DMS153 treated with DMSO at 0.1 percent for 48 hours (cell line): Measurements from ENCODE around the gene PRRG4.
"Not testable (repeated sequence)": the region's sequence is repeated elsewhere in the genome, so short reads cannot be mapped to it uniquely, and the experiment has no call there.

ENCODE experiments used
- DNase-seq: peaks from one replicate; lab custom pipeline; 2025; ENCODE audit not compliant: unreplicated experiment; lab: John Stamatoyannopoulos, UW

PRRG4 gene

DNA sequence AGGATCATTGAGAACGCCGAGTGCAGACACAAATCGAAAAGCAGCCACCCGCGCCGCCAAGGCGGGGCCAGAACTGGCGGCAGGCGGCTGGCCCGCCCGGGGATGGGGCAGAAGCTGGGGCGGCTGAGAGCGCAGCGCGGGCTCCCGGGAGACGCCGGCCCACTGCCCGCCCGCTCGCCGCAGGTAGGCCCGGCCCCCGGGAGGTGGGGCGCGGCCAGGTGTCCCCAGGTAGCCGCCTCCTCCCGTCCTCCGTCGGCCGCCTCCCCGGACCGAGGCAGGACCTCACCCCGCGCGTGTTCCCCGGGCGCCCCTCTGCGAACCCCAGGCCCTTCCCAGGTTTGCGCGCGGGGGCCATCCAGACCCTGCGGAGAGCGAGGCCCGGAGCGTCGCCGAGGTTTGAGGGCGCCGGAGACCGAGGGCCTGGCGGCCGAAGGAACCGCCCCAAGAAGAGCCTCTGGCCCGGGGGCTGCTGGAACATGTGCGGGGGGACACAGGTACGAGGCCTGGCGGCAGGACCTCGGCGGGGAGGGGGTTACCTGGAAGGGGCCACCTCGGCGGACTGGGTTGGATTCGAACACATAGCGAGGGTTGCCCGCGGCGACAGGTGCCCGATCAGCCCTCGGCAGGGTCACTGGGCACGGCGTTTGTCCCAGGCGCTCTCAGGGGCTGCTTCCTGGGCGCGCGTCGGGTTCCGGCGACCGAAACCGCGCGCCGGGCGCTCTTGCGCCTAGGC lies at the start of gene PRRG4:
PRRG4 (plus strand) TSS at position 248 of the 733 bp plus-strand sequence. CDS start 603 bp downstream, outside the sequence.
- DNase-seq, result peak; percentile 39

DNA sequence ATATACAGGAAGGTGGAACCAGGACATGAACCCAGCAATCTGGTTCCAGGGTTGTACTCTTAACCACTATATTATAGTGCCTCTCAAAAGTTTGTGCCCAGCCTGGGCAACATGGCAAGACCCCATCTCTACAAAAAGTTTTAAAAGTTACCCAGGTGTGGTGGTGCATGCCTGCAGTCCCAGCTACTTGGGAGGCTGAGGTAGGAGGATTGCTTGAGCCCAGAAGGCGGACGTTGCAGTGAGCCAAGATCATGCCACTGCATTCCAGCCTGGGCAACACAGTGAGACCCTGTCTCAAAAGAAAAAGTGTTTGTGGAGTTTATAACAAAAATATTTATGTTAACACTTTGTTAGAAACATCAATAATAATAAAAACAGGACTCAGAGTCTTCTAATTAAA lies 48.9 kb upstream of the PRRG4 start:
- DNase-seq, result not testable (repeated sequence)

- no peak for DNase-seq
Measured at GRCh38 chr11:32781721-32782120, 48.0 kb upstream of the PRRG4 start.

DNA sequence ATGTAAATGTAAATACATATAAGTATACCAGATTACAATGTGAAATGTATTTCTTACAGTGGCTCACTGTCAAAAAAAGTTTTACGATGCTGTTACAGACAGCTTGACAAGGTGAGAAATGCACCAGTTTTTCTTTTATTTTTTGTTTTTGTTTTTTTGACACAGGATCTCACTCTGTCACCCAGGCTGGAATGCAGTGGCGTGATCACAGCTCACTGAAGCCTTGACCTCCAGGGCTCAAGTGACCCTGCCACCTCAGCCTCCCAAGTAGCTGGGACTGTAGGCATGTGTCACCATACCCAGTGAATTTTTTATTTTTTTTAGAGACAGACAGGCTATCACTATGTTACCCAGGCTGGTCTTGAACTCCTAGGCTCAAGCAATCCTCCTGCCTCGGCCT lies 44.5 kb upstream of the PRRG4 start:
- no peak for DNase-seq

DNA sequence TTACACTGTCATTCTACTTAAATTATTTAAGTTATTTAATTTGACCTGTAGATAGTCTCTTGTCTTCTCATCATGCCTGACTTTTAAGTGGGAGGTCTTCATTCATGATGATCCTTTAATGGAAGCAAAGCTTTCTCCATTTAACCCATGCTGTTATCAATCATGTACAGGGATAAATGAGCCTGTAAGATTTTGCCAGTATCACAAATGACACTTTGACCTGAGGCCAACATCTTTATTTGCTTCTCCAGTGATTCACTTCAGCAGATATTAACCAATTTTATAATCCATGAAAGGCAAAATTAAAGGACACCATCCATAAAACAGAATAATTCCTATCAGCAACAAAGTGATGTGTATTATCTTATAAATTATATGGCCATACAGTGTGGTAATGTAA lies 42.9 kb upstream of the PRRG4 start:
- no peak for DNase-seq

DNA sequence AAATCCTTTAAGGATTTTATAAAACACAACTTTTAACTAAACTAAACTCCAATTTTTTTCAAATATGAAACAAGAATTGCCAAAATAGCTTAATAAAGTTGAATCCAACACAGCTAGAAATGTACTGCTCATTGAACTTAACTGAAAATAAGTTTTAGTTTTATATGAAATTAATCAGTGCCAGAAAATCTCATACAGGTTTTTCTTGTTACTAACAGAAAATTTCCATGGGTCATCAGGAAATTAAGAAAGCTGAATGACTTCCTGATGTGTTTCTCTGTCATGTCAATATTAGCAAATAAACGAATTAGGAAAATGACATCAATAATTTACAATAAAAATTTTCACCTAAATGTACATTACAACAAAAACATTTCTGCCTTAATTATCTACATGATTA lies 38.8 kb upstream of the PRRG4 start:
- no peak for DNase-seq

GRCh38 chr11:32792111-32792947 lies 37.4 kb upstream of the PRRG4 start:
- DNase-seq, result no peak

DNA sequence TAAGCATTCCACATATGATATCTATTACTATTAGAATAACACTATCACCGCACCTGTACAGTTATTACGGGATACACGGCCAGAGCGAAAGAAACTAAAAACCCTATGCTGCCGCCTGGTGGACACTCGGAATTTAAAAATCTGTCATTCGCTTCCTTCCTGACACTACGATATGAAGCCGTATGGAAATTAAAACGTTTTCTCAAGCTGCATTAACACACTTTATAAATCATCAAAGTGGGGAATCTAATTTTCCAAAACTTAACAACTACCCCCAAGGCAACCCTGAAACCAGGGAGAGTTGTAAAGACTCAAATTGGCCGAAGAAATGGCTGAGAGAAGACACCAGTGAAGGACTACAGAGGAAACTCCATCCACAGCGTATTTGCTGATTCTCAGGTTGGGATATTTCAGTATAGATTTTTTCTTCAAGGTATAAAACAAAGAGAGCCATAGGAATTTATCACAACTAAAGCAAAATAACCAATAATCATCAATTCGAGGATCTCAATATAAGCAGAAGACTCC lies 36.7 kb upstream of the PRRG4 start:
- peak; percentile 45 for DNase-seq

- DNase-seq, result no peak
Measured at GRCh38 chr11:32794439-32794838, 35.3 kb upstream of the PRRG4 start, which contains the start of gene CCDC73. Gene CCDC73 (minus strand): TSS chr11:32794662. CDS start chr11:32760243, 34,419 bp downstream.

- DNase-seq, result no peak
Measured at GRCh38 chr11:32796425-32796824, 33.3 kb upstream of the PRRG4 start.

DNA sequence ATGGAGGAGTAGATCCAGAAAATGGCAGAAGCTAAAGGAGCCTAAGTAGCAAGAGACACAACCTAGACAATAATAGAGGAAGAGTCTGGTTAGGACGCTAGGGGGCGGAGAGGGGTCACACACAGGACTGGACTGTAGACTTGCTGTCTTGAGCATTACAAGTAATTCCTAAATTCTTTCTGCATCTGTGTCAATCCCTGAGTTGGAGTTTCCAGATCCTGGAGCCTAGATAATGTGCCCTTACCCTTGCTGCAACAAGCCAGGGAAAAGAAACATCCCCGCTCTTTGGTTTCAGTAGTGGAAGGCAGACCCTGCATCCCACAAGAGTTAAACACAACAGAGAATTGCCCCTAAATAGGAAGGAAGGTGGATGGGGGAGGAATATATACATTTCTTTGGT lies 20.4 kb upstream of the PRRG4 start:
- DNase-seq, result peak; percentile 10

- DNase-seq, result no peak
Measured at GRCh38 chr11:32817181-32817851, 12.4 kb upstream of the PRRG4 start.

- no peak for DNase-seq
Measured at GRCh38 chr11:32817852-32818183, 11.9 kb upstream of the PRRG4 start.

- DNase-seq, result no peak
Measured at GRCh38 chr11:32819187-32819586, 10.5 kb upstream of the PRRG4 start.

DNA sequence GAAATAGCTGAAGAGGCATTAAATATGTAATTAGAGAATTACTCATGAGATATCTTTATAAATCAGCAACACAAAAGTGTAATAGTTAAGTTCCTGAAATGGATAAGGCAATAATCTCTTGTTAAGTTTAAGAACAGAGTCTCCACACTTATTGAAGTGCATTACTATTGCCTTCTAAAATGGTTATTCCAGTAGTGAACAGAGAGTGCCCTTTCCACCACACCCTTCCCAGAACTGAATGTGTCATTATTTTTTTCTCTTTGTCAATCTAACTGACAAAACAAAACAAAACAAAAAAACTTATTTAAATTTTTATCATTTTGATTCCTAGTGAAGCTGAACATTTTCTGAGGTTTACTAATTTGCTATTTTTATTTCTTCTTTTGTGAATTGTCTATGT lies 9.2 kb upstream of the PRRG4 start:
- DNase-seq, result no peak

DNA sequence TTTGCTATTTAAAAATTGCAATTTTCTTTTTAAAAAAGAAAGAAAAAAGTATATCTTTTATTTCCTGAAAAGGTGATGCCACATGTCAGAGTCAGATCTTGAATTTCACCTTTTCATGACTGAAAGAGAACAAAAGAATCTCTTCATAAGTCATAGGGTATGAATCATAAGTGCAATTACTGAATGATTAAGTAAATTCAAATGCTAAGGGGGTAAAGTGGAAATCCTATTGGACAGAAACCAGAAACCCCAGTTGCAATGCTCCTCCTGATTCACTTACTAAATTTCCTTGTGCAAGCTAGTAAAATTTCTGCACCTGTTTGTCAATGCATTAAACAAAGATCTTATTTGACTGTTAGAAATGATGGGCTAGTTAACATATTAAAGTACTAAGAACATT lies 8.2 kb upstream of the PRRG4 start:
- DNase-seq, result no peak

DNA sequence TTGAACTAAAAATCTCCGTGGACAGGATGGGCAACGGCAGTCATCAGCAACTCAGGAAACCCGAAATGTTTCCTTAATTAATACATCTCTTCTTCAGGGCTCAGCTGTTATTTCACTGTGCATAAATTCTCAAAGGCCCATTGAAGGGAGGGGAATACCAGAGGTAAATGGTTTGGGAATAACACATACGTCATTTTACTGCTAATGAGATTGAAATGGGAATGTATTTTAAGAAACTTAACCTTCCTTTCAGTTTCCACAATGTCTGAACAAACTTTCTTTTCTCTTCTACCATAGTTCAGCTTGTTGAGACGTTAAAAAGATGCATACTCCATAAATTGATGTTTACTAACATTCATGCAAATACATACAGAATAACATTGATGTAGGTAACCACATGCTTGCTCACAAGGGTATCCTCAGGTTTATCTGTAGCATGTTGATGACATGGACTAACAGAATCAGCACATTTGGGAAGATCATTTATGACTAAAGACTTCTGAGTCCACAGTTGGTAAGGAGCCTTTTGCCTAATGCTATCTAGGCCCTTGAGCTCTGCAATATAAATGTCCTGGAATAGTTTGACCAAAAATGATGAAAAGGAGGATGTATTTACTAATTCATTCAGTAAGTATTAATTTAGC lies 7.7 kb upstream of the PRRG4 start:
- DNase-seq, result no peak

DNA sequence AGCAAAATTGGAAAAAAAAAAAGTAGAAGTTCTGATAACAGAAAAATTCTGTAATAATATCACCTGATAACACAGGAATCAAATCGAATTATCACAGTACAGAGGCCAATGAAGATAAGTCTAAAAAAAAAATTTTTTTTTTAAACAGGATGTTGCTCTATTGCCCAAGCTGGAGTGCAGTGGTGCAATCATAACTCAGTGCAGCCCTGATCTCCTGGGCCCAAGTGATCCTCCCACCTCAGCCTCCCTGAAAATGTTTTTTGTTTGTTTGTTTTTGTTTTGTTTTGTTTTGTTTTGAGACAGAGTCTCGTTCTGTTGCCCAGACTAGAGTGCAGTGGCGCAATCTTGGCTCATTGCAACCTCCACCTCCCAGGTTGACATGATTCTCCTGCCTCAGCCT lies 6.1 kb upstream of the PRRG4 start:
- DNase-seq, result not testable (repeated sequence)

GRCh38 chr11:32826113-32826512 lies 3.6 kb upstream of the PRRG4 start:
- DNase-seq, result no peak

DNA sequence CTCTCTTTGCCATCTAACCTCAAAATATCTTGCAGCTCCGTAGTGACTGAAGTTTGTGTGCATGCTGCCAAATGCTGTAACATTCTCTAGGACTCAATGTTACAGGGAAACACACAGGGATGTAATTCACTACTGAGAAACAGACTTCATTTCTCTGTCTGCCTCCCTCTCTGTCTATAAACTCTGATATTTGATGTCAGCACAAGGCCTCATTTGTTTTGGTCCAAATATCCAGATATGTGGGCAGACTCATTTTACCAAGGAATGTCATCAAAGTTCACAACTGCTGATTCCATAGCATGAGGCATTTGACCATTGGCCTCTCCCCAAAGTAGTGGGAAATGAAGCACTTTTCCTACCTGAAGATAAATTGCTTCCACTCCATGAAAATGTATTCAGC lies 2.5 kb upstream of the PRRG4 start:
- DNase-seq, result no peak

DNA sequence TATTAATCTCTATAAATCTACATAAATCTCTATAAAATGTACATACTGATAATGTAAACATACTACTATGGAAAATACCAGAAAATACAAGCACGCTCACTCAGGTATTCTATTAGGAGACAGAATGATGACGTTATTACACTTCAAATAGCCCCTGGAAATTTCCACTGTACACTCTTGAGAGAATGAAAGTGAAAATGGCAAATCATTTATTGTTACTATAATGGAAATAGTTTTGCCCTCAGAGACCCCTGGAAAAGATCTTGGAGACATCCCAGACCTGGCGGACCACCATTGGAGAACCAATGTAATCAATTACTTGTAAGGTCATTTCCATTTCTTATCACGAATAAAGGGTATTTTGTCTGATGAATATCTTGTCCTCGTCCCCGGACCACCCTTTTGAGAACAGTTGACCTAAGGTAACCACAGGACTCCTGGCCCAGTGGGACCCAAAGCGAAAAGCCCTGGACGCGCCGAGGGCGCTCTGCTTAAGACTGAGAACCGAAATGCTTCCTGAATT lies 509 bp upstream of the PRRG4 start:
- DNase-seq, result peak; percentile 39
